GM23338 (cell line): ENCODE results near the gene LTB. TPM values are rescaled to one million over a fixed set of nuclear protein-coding genes. Genes with fewer than 3 reads are reported as not detected.

Source experiments
- ATAC-seq: fragments of 200-7000 bp; cut with Tn5 transposase; 3 replicates; pipeline ENCODE4 v1.9.1; 2020
- DNase-seq: peaks from one replicate; pipeline ENCODE4 v3.0.0-alpha.2; 2015; ENCODE audit warnings: low spot score
- H2AFZ ChIP-seq: fragments of 200-600 bp; sonication (generic); 2 replicates; pipeline ENCODE4 v1.8.0; 2016; ENCODE audit warnings: antibody characterized with exemption, mild to moderate bottlenecking, moderate library complexity
- H3F3A ChIP-seq: fragments of 200-600 bp; sonication (generic); replicated peaks from 2 replicates; pipeline ENCODE4 v1.8.0; 2017; ENCODE audit warnings: antibody characterized with exemption, mixed run types, low read depth
- H3K27ac ChIP-seq: fragments of 200-600 bp; sonication (generic); 2 replicates; pipeline ENCODE4 v1.6.1; 2016; ENCODE audit warnings: low read depth
- H3K27me3 ChIP-seq: fragments of 200-600 bp; sonication (generic); 2 replicates; pipeline ENCODE4 v1.8.0; 2016; ENCODE audit warnings: mild to moderate bottlenecking, mixed run types, moderate library complexity; ENCODE audit not compliant: insufficient read depth
- H3K36me3 ChIP-seq: fragments of 200-600 bp; sonication (generic); 2 replicates; pipeline ENCODE4 v1.8.0; 2016; ENCODE audit warnings: mild to moderate bottlenecking; ENCODE audit not compliant: insufficient read depth
- H3K4me1 ChIP-seq: fragments of 200-600 bp; sonication (generic); 2 replicates; pipeline ENCODE4 v1.8.0; 2016; ENCODE audit warnings: mild to moderate bottlenecking, moderate library complexity; ENCODE audit not compliant: insufficient read depth
- H3K4me2 ChIP-seq: fragments of 200-600 bp; sonication (generic); 2 replicates; pipeline ENCODE4 v1.7.1; 2017; ENCODE audit warnings: mixed run types
- H3K4me3 ChIP-seq: fragments of 200-600 bp; sonication (generic); 2 replicates; pipeline ENCODE4 v1.6.1; 2016; ENCODE audit warnings: mixed run types
- H3K79me2 ChIP-seq: fragments of 200-600 bp; sonication (generic); replicated peaks from 2 replicates; pipeline ENCODE4 v1.8.0; 2017; ENCODE audit warnings: mild to moderate bottlenecking; ENCODE audit not compliant: insufficient read depth
- H3K9me2 ChIP-seq: fragments of 200-600 bp; sonication (generic); 2 replicates; pipeline ENCODE4 v1.8.0; 2017; ENCODE audit not compliant: insufficient read depth
- H4K20me1 ChIP-seq: fragments of 200-600 bp; sonication (generic); replicated peaks from 2 replicates; pipeline ENCODE4 v1.8.0; 2017; ENCODE audit warnings: mild to moderate bottlenecking; ENCODE audit not compliant: insufficient read depth
- H3K27ac Mint-ChIP-seq: 2 replicates; pipeline ENCODE4 v1.8.0; 2020; ENCODE audit warnings: inconsistent platforms, mild to moderate bottlenecking, moderate library complexity, mixed read lengths
- H3K27me3 Mint-ChIP-seq: 3 replicates; pipeline ENCODE4 v1.8.0; 2022; ENCODE audit warnings: low read depth, mild to moderate bottlenecking, moderate library complexity, mixed read lengths, inconsistent platforms; ENCODE audit not compliant: insufficient read depth, poor library complexity
- H3K36me3 Mint-ChIP-seq: 3 replicates; pipeline ENCODE4 v1.8.0; 2021; ENCODE audit warnings: low read depth, mild to moderate bottlenecking, inconsistent platforms, moderate library complexity, mixed read lengths
- H3K4me1 Mint-ChIP-seq: 3 replicates; pipeline ENCODE4 v1.8.0; 2020; ENCODE audit warnings: mild to moderate bottlenecking, inconsistent platforms, mixed read lengths
- H3K4me3 Mint-ChIP-seq: 3 replicates; pipeline ENCODE4 v1.8.0; 2021; ENCODE audit warnings: moderate library complexity, mild to moderate bottlenecking, inconsistent platforms, mixed read lengths
- H3K9me3 Mint-ChIP-seq: 3 replicates; pipeline ENCODE4 v1.8.0; 2020; ENCODE audit warnings: moderate library complexity, mild to moderate bottlenecking, inconsistent platforms, mixed read lengths
- ETS1 ChIP-seq: IDR thresholded peaks from 2 replicates; pipeline ENCODE4 v1.6.1; 2016; ENCODE audit warnings: antibody characterized with exemption
- JUNB ChIP-seq: IDR thresholded peaks from one replicate; pipeline ENCODE4 v1.6.1; 2016; ENCODE audit warnings: antibody characterized with exemption; ENCODE audit not compliant: unreplicated experiment
- NANOG ChIP-seq: IDR thresholded peaks from 2 replicates; pipeline ENCODE4 v1.6.1; 2016; ENCODE audit warnings: antibody characterized with exemption, borderline replicate concordance
- POLR2AphosphoS5 ChIP-seq: IDR thresholded peaks from 2 replicates; pipeline ENCODE4 v1.6.1; 2016; ENCODE audit warnings: antibody characterized with exemption, low read depth
- REST ChIP-seq: IDR thresholded peaks from one replicate; pipeline ENCODE4 v1.6.1; 2018; ENCODE audit warnings: antibody characterized with exemption; ENCODE audit not compliant: unreplicated experiment
- STAT1 ChIP-seq: IDR thresholded peaks from one replicate; pipeline ENCODE4 v1.6.1; 2016; ENCODE audit warnings: antibody characterized with exemption; ENCODE audit not compliant: unreplicated experiment
- polyA plus RNA-seq: library from polyadenylated mRNA; unstranded; fragments of >200 nt; fragmentation: Nextera tagmentation; extraction: Ambion mirVana; gene quantifications from 2 replicates; pipeline ENCODE4 v1.2.1, GENCODE V29; 2016
- total RNA-seq: library from RNA; depleted of rRNA; stranded (reverse); fragments of >200 nt; shearing (Covaris generic); gene quantifications from 2 replicates; pipeline ENCODE4 v1.2.3, GENCODE V29; 2014
- TF ChIP-seq, protein P1 (sequence below), 2 experiments: fragments of 200-600 bp in 1 of 2; sonication (generic) in 1 of 2; conservative IDR thresholded peaks; 2 replicates each; pipeline versions ENCODE4 v1.5.1 to v1.6.1; 2016 to 2017; ENCODE audit warnings: antibody characterized with exemption in 2 of 2, low read depth in 2 of 2, mild to moderate bottlenecking in 2 of 2, moderate library complexity in 1 of 2

LTB gene
- total and polyA plus RNA-seq, 2 experiments from 2014 or later = 1.7 TPM; not detected in 1

DNA sequence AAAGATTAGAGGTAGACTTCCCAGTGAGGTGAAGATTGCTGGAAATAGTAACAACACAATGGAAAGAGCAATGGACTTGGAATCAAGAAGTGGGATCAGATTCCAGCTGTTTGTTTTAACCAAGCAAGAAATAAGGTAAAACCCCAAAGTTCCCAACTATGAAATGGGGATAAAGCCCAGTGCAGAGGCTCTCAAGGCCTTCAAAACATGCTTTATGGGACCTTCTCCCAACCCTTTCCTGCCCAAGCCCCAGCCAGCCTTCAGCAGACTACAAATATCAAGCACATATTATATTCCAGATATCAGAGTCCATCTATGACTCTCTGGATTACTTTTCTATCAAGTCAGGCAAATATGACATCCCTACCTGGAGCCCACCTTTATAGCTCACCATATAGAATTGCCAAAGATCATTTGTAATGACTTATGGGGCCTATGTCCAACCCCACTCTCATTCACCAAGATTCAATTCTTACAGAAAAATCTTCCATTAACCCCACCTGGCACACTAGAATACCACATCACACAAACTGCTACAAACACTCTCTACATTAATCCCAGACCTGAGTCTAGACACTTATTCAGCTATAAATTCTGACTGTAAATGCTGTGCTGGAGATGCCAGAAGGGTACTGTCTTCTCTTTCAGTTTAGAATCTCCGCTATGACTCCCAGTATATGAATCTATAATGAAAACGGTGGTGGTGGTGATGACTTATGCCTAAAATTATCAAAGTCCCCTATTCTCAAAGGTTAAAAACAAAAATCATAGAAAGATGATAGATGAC is 46.5 kb downstream of the LTB start:
- Histone ChIP-seq H3K79me2 (peaks cover 88% of the 10 kb centered on the region), H3K27ac (peak overlapping the region; percentile 6; the same call in 1 of the 2 replicates), H3F3A (peaks cover 78% of the 10 kb centered on the region), H3K36me3 (peaks cover 95% of the 10 kb centered on the region), H3K4me3 (no peak overlapping the region), H3K9me2 (no peaks in the 10 kb centered on the region), H4K20me1 (peaks cover 88% of the 10 kb centered on the region), H3K27me3 (no peaks in the 10 kb centered on the region), H3K4me1 (peaks cover 17% of the 10 kb centered on the region), H2AFZ (no peak overlapping the region), H3K4me2 (no peak overlapping the region)
- Mint-ChIP-seq H3K27ac (no peak overlapping the region), H3K27me3 (peaks cover 13% of the 10 kb centered on the region), H3K9me3 (no peaks in the 10 kb centered on the region), H3K4me1 (peaks cover 53% of the 10 kb centered on the region), H3K36me3 (peaks cover 100% of the 10 kb centered on the region), H3K4me3 (peak overlapping the region; percentile 13; the same call in 1 of the 3 replicates)
- TF ChIP-seq JUNB = no peak
- no peak for DNase-seq
- ATAC-seq = no peak

- Histone ChIP-seq H3K27me3 (no peaks in the 10 kb centered on the region), H3K4me2 (no peak overlapping the region), H4K20me1 (peaks cover 80% of the 10 kb centered on the region), H3K79me2 (peaks cover 76% of the 10 kb centered on the region), H3F3A (peaks cover 79% of the 10 kb centered on the region), H3K27ac (peak overlapping the region; percentile 66; the same call in 1 of the 2 replicates), H3K36me3 (peaks cover 98% of the 10 kb centered on the region), H2AFZ (no peak overlapping the region), H3K9me2 (no peaks in the 10 kb centered on the region), H3K4me3 (no peak overlapping the region), H3K4me1 (peaks cover 7% of the 10 kb centered on the region; the same call in 1 of the 2 replicates)
- ATAC-seq (no peak), DNase-seq (no peak)
- H3K36me3 Mint-ChIP-seq = peaks cover 100% of the 10 kb centered on the region
- peaks cover 56% of the 10 kb centered on the region for H3K4me1 Mint-ChIP-seq
- no peak overlapping the region; the same call in 2 of the 3 replicates for H3K4me3 Mint-ChIP-seq
- H3K9me3 Mint-ChIP-seq = no peaks in the 10 kb centered on the region
- no peak overlapping the region for H3K27ac Mint-ChIP-seq
- peaks cover 17% of the 10 kb centered on the region for H3K27me3 Mint-ChIP-seq
- TF ChIP-seq ETS1 (no peak), STAT1 (no peak), NANOG (no peak), REST (no peak), POLR2AphosphoS5 (0 out of 2 replicates have a peak, but pooled peaks have one; percentile 12)
- TF ChIP-seq, protein P1, sequence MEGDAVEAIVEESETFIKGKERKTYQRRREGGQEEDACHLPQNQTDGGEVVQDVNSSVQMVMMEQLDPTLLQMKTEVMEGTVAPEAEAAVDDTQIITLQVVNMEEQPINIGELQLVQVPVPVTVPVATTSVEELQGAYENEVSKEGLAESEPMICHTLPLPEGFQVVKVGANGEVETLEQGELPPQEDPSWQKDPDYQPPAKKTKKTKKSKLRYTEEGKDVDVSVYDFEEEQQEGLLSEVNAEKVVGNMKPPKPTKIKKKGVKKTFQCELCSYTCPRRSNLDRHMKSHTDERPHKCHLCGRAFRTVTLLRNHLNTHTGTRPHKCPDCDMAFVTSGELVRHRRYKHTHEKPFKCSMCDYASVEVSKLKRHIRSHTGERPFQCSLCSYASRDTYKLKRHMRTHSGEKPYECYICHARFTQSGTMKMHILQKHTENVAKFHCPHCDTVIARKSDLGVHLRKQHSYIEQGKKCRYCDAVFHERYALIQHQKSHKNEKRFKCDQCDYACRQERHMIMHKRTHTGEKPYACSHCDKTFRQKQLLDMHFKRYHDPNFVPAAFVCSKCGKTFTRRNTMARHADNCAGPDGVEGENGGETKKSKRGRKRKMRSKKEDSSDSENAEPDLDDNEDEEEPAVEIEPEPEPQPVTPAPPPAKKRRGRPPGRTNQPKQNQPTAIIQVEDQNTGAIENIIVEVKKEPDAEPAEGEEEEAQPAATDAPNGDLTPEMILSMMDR (conservative IDR thresholded peaks at IDR 0.05; ENCODE audit: low read depth in 2 of 2) = no peak
Observed at GRCh38 chr6:31534521-31535040, 47.6 kb downstream of the LTB start.
